ENCODE results near the gene TSHZ2. TPM values are rescaled to one million over a fixed set of nuclear protein-coding genes. Genes with fewer than 3 reads are reported as not detected.

TSHZ2 gene
- total and polyA plus RNA-seq, 4 donors: 0.93 to 8.8 (median 3.8) TPM

GRCh38 chr20:53037621-53038020, 65.5 kb downstream of the TSHZ2 start:
- H3K36me3 ChIP-seq (ENCODE audit: control insufficient read depth in 4 of 4, insufficient read depth in 4 of 4, low read length in 4 of 4): no peaks in the 10 kb centered on the region
- no peaks in the 10 kb centered on the region for H3K27me3 ChIP-seq (ENCODE audit: control insufficient read depth in 3 of 3, insufficient read depth in 3 of 3, low read length in 2 of 3)
- no peak overlapping the region for H3K4me3 ChIP-seq
- peaks cover 0 to 2% (median 0%) of the 10 kb centered on the region in 5 donors for H3K4me1 ChIP-seq (ENCODE audit: control insufficient read depth in 5 of 5, insufficient read depth in 5 of 5, low read length in 5 of 5)
- H3K9ac ChIP-seq (ENCODE audit: insufficient read depth in 1 of 2, low read length in 2 of 2): no peak overlapping the region
- no peak for TF ChIP-seq CTCF (IDR thresholded peaks at IDR 0.05; ENCODE audit: control extremely low read depth, extremely low read depth)
- H3K27ac ChIP-seq (ENCODE audit: low read depth in 1 of 2, low read length in 1 of 2): no peak overlapping the region
- no peak for ATAC-seq (ENCODE audit: insufficient read depth, low FRiP score)
- no peaks in the 10 kb centered on the region for H3K9me3 ChIP-seq (ENCODE audit: control insufficient read depth in 4 of 4, insufficient read depth in 3 of 4, low read length in 3 of 4)
- 94 to 98% methylated on average over 10 of the region's 10 CpGs for WGBS, 2 donors
- DNase-seq: no peak

DNA sequence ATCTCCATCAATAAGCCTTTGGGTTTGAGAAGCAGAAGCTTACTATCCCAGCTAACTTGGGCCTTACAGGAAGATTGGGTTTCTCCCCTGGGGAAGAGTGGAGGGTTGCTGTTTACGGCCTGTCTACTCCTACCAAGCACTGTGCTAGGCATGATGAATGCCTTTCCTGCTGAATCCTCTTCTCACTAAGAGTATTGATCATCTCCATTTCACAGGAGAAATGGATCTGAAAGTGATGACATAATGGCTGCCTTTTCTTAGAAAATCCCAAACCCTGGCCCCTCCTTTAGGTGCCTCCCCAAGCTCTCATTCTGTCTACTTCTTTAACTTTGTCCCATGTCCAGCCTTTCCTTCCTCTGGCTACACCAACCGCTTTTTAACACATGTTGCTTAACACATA, 66.1 kb downstream of the TSHZ2 start:
- no peak overlapping the region for H3K9ac ChIP-seq (ENCODE audit: insufficient read depth in 1 of 2, low read length in 2 of 2)
- ATAC-seq (ENCODE audit: insufficient read depth, low FRiP score): no peak
- no peak for DNase-seq
- 89 to 93% methylated on average over 2 of the region's 2 CpGs for WGBS, 2 donors
- no peak overlapping the region for H3K4me3 ChIP-seq
- H3K9me3 ChIP-seq (ENCODE audit: control insufficient read depth in 4 of 4, insufficient read depth in 3 of 4, low read length in 3 of 4): no peaks in the 10 kb centered on the region
- no peak overlapping the region for H3K27ac ChIP-seq (ENCODE audit: low read depth in 1 of 2, low read length in 1 of 2)
- H3K27me3 ChIP-seq (ENCODE audit: control insufficient read depth in 3 of 3, insufficient read depth in 3 of 3, low read length in 2 of 3): no peaks in the 10 kb centered on the region
- TF ChIP-seq CTCF (IDR thresholded peaks at IDR 0.05; ENCODE audit: control extremely low read depth, extremely low read depth): no peak
- peaks cover 0 to 5% (median 0%) of the 10 kb centered on the region in 5 donors for H3K4me1 ChIP-seq (ENCODE audit: control insufficient read depth in 5 of 5, insufficient read depth in 5 of 5, low read length in 5 of 5)
- no peaks in the 10 kb centered on the region for H3K36me3 ChIP-seq (ENCODE audit: control insufficient read depth in 4 of 4, insufficient read depth in 4 of 4, low read length in 4 of 4)

DNA sequence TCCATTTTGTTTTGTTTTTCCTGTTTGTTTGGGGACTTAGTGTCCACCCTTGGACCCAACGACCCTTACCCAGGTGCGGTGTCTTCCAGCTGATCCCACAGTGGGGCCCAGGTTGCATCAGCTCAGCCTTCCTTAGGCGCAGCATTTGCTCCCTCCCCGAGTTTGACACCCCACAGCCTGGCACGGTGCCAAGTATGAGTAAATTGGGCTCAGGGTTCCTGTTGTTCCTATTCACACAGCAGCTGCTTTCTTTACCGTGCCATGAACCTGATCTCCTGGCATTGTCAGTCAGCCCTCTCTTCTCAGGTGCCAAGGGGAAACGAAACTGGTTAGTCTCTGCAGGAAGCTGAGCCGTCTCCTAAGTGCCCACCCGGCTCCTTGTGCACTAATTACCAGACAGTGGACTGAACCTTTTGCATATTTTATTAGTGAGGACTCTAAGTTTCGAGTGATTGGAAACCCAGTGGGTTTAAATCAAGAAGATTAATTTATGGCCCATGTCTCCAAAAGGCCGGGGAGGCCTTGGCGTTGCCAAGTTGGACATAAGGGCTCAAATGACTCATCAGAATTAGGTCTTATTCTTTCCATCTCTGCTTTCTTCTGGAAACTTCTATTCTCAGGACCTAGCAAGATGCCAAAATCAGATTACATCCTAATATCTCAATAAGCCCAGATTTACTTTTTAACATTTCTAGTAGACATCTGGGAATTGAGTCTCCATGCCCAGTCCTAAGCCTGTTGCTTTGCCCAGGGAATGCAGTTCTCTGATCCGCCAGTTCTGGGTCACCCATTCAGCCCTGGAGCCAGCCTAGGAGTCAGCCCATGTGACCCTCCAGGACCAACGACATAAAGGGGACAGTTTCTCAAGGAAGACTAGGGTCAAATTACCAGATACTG, 68.8 kb downstream of the TSHZ2 start:
- peaks cover 0 to 3% (median 0%) of the 10 kb centered on the region in 3 donors for H3K27me3 ChIP-seq (ENCODE audit: control insufficient read depth in 3 of 3, insufficient read depth in 3 of 3, low read length in 2 of 3)
- 71 to 78% methylated on average over 14 of the region's 14 CpGs for WGBS, 2 donors
- H3K27ac ChIP-seq (ENCODE audit: low read depth in 1 of 2, low read length in 1 of 2): no peak overlapping the region
- no peak for TF ChIP-seq CTCF (IDR thresholded peaks at IDR 0.05; ENCODE audit: control extremely low read depth, extremely low read depth)
- DNase-seq (peak in 2 of 3 donors; percentile 26 to 34), ATAC-seq (ENCODE audit: insufficient read depth, low FRiP score) (no peak)
- H3K9me3 ChIP-seq (ENCODE audit: control insufficient read depth in 4 of 4, insufficient read depth in 3 of 4, low read length in 3 of 4): no peaks in the 10 kb centered on the region
- no peak overlapping the region for H3K9ac ChIP-seq (ENCODE audit: insufficient read depth in 1 of 2, low read length in 2 of 2)
- H3K4me1 ChIP-seq (ENCODE audit: control insufficient read depth in 5 of 5, insufficient read depth in 5 of 5, low read length in 5 of 5): peaks cover 0 to 5% (median 0%) of the 10 kb centered on the region in 5 donors
- peaks cover 0 to 4% (median under 1%) of the 10 kb centered on the region in 4 donors for H3K36me3 ChIP-seq (ENCODE audit: control insufficient read depth in 4 of 4, insufficient read depth in 4 of 4, low read length in 4 of 4)
- H3K4me3 ChIP-seq: no peak overlapping the region
